Thyroid gland (tissue), 4 donors: Measurements from ENCODE around the gene AAGAB. TPM values are rescaled to one million over a fixed set of nuclear protein-coding genes. Genes with fewer than 3 reads are reported as not detected.

ENCODE experiments used
- DNase-seq, 2 donors: peaks; one replicate each; pipeline ENCODE4 v3.0.0-alpha.2; 2019
- H3K27ac ChIP-seq, 3 donors: fragments of 200-600 bp; sonication (generic); 1 replicate in 2 of 3; 2 replicates in 1 of 3; pipeline ENCODE4 v1.5.1; 2016 to 2019; ENCODE audit warnings: mild to moderate bottlenecking in 1 of 3, moderate library complexity in 1 of 3
- H3K27me3 ChIP-seq: fragments of 200-600 bp; sonication (generic); one replicate; pipeline ENCODE4 v1.5.1; 2019
- H3K36me3 ChIP-seq, 2 donors: fragments of 200-600 bp; sonication (generic); one replicate each; pipeline ENCODE4 v1.5.1; 2016 to 2019
- H3K4me1 ChIP-seq, 2 donors: fragments of 200-600 bp; sonication (generic); one replicate each; pipeline ENCODE4 v1.5.1; 2017 to 2019
- H3K4me3 ChIP-seq, 3 donors: fragments of 200-600 bp; sonication (generic); replicated peaks in 1 of 3; 1 replicate in 2 of 3; 2 replicates in 1 of 3; pipeline ENCODE4 v1.5.1; 2016; ENCODE audit warnings: mild to moderate bottlenecking in 1 of 3
- H3K9me3 ChIP-seq: fragments of 200-600 bp; sonication (generic); one replicate; pipeline ENCODE4 v1.5.1; 2017
- CTCF ChIP-seq, 6 experiments: fragments of 200-600 bp in 3 of 6; fragments of 450-650 bp in 3 of 6; sonication (generic) in 3 of 6; IDR thresholded peaks; one replicate each; pipeline ENCODE4 v1.5.1; 2016 to 2019; ENCODE audit warnings: antibody characterized with exemption in 6 of 6, mild to moderate bottlenecking in 2 of 6, inconsistent platforms in 1 of 6, moderate library complexity in 1 of 6
- POLR2A ChIP-seq, 2 donors: fragments of 450-650 bp; IDR thresholded peaks; one replicate each; pipeline ENCODE4 v1.6.1; 2017; ENCODE audit warnings: antibody characterized with exemption in 2 of 2, mild to moderate bottlenecking in 2 of 2, moderate library complexity in 1 of 2
- WGBS, 2 donors: methylation state at CpG; one replicate each; pipeline ENCODE4 v1.1.5; 2017; 5-methylcytosine and 5-hydroxymethylcytosine counted together
- intact Hi-C: fragments of 100-400 bp; cut with DNase I; formaldehyde crosslinking; loops from one replicate; pipeline ENCODE4 v1.15.1; 2023
- total RNA-seq, 4 donors: library from RNA; depleted of rRNA; stranded (reverse); fragments of >200 nt; gene quantifications; one replicate each; pipeline ENCODE4 v1.2.3, GENCODE V29; 2016

AAGAB gene
- total RNA-seq, 4 donors from 2014 or later, result 53.7 to 61.9 (median 54.6) TPM

DNA sequence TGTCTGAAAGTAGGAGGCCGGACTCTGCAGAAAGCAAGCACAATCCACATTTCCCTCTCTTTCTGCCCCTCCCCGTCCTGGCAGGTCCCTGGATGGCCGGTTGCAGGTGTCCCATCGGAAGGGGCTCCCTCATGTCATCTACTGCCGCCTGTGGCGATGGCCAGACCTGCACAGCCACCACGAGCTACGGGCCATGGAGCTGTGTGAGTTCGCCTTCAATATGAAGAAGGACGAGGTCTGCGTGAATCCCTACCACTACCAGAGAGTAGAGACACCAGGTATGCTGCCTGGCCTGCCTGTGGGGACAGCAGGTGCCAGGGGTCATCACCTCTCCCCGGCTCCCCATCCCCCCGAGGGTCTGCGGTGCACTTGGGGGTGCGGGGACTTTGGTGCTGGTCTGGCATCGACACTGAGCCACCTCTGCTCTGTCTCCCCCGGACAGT, 89.6 kb downstream of the AAGAB start:
- H3K27ac ChIP-seq, result peak overlapping the region; percentile 58 to 79 (median 67)
- no peak for TF ChIP-seq POLR2A (IDR thresholded peaks at IDR 0.05)
- TF ChIP-seq CTCF (IDR thresholded peaks at IDR 0.05), result peak in 3 of 6 experiments; percentile 13 to 34 (median 29)
- H3K4me3 ChIP-seq, result no peak overlapping the region
- intact Hi-C loops, result no loop called here
- peak; percentile 59 for DNase-seq
- 76 to 90% methylated on average over 2 to 5 of the region's 17 CpGs for WGBS, 2 donors
- peaks cover 33 to 41% of the 10 kb centered on the region in 2 donors for H3K4me1 ChIP-seq
- H3K9me3 ChIP-seq, result no peaks in the 10 kb centered on the region
- no peaks in the 10 kb centered on the region for H3K27me3 ChIP-seq
- H3K36me3 ChIP-seq, result peaks cover 5 to 34% of the 10 kb centered on the region in 2 donors

- TF ChIP-seq CTCF (IDR thresholded peaks at IDR 0.05) (no peak), POLR2A (IDR thresholded peaks at IDR 0.05) (no peak)
- DNase-seq, result peak; percentile 82 to 89
- intact Hi-C loops, result no loop called here
- H3K27ac ChIP-seq, result peak overlapping the region; percentile 58 to 79 (median 67)
- H3K4me1 ChIP-seq, result peaks cover 33 to 41% of the 10 kb centered on the region in 2 donors
- 4 to 30% methylated on average over 2 to 5 of the region's 5 CpGs for WGBS, 2 donors
- H3K4me3 ChIP-seq, result no peak overlapping the region
- no peaks in the 10 kb centered on the region for H3K9me3 ChIP-seq
- H3K36me3 ChIP-seq, result peaks cover 5 to 34% of the 10 kb centered on the region in 2 donors
- H3K27me3 ChIP-seq, result no peaks in the 10 kb centered on the region
These were observed 90.1 kb downstream of the AAGAB start for GRCh38 chr15:67164401-67164791.

DNA sequence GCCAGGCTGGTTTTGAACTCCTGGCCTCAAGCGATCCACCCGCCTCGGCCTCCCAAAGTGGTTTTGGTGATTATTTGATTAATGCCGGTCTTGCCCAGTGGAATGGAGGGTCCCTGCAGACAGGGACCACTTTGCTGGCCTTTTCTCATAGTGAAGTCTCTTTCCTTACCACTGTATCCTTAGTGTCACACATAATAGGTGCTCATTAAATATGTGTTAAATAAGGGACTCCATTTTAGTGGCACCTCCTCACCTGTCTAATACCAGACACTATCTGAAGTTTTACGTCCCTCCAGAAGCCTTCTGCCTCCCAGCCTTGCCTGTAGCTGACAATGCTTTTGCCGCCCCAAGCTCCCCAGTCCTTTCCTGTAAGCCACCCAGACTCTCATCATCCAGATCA, 91.3 kb downstream of the AAGAB start:
- peaks cover 38 to 47% of the 10 kb centered on the region in 2 donors for H3K4me1 ChIP-seq
- H3K4me3 ChIP-seq, result no peak overlapping the region
- TF ChIP-seq CTCF (IDR thresholded peaks at IDR 0.05) (no peak), POLR2A (IDR thresholded peaks at IDR 0.05) (no peak)
- no peaks in the 10 kb centered on the region for H3K9me3 ChIP-seq
- no peak for DNase-seq
- no peaks in the 10 kb centered on the region for H3K27me3 ChIP-seq
- H3K27ac ChIP-seq, result peak overlapping the region; percentile 58 to 79 (median 67)
- intact Hi-C loops, result no loop called here
- 98 to 100% methylated on average over 6 of the region's 6 CpGs for WGBS, 2 donors
- peaks cover 5 to 31% of the 10 kb centered on the region in 2 donors for H3K36me3 ChIP-seq

DNA sequence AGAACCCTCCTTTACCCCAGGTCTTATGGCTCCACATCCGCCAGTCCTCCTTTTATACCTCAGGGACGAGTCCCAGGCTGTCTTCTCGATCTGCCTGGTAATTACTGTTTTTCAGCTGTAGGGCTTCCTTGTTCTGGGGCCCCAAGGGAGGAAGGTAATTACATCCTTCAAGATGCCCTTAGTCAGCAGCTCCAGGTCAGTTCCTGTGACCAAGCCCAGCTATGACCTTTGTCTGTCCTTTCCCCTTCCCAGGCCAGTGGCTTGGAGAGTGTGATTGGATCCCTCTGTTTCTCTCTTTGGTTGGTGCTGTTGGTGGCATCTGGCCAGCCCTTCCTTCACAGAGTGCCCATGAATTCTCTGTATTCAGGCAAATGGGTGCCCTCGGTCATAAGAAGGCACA, 92.6 kb downstream of the AAGAB start:
- DNase-seq, result peak; percentile 39 to 53

More for the DNA sequence above, 92.6 kb downstream of the AAGAB start:
- H3K36me3 ChIP-seq, result peaks cover 2 to 18% of the 10 kb centered on the region in 2 donors
- WGBS, 2 donors, result 80 to 89% methylated on average over 4 of the region's 4 CpGs
- no peak for TF ChIP-seq POLR2A (IDR thresholded peaks at IDR 0.05)
- no peak for TF ChIP-seq CTCF (IDR thresholded peaks at IDR 0.05)
- peaks cover 48 to 59% of the 10 kb centered on the region in 2 donors for H3K4me1 ChIP-seq
- H3K27ac ChIP-seq, result peak overlapping the region; percentile 38 to 67 (median 54)
- H3K9me3 ChIP-seq, result no peaks in the 10 kb centered on the region
- H3K4me3 ChIP-seq, result no peak overlapping the region
- intact Hi-C loops, result no loop called here
- no peaks in the 10 kb centered on the region for H3K27me3 ChIP-seq
